AG09309 (cell line): ENCODE measurements around the gene SYTL3.

Source experiments
- DNase-seq: peaks from one replicate; pipeline ENCODE4 v3.0.0-alpha.2; 2010; ENCODE audit warnings: low read depth
- H3K4me3 ChIP-seq: 2 replicates; pipeline ENCODE4 v1.5.1; 2011; ENCODE audit warnings: mild to moderate bottlenecking, low read depth, low read length, moderate library complexity; ENCODE audit not compliant: control insufficient read depth
- CTCF ChIP-seq: IDR thresholded peaks from 2 replicates; pipeline ENCODE4 v1.5.1; 2011; ENCODE audit warnings: mild to moderate bottlenecking, low read depth, low read length, inconsistent platforms; ENCODE audit not compliant: insufficient read depth, control insufficient read depth; ENCODE audit errors: missing control alignments

SYTL3 gene

GRCh38 chr6:158807515-158808441 is 157.9 kb downstream of the SYTL3 start:
- TF ChIP-seq CTCF: no peak
- no peak overlapping the region for H3K4me3 ChIP-seq
- no peak for DNase-seq

- no peak for TF ChIP-seq CTCF
- H3K4me3 ChIP-seq: no peak overlapping the region
- no peak for DNase-seq
Observed at GRCh38 chr6:158808442-158808833, 158.6 kb downstream of the SYTL3 start.

GRCh38 chr6:158808941-158809678 is 159.3 kb downstream of the SYTL3 start:
- no peak for TF ChIP-seq CTCF
- no peak for DNase-seq
- H3K4me3 ChIP-seq: no peak overlapping the region

- no peak overlapping the region for H3K4me3 ChIP-seq
- no peak for DNase-seq
- no peak for TF ChIP-seq CTCF
Observed at GRCh38 chr6:158810155-158811095, 160.6 kb downstream of the SYTL3 start.

GRCh38 chr6:158812611-158813010 is 162.8 kb downstream of the SYTL3 start:
- no peak for DNase-seq
- H3K4me3 ChIP-seq: no peak overlapping the region
- TF ChIP-seq CTCF: no peak

- TF ChIP-seq CTCF: no peak
- H3K4me3 ChIP-seq: no peak overlapping the region
- DNase-seq: no peak
Observed at GRCh38 chr6:158813032-158813431, 163.2 kb downstream of the SYTL3 start.
